CD4-positive, alpha-beta T cell (primary cell): ENCODE results near the gene MRPL54. TPM values are rescaled to one million over a fixed set of nuclear protein-coding genes. Genes with fewer than 3 reads are reported as not detected.

Source experiments
- ATAC-seq: fragments of 200-7000 bp; cut with Tn5 transposase; one replicate; pipeline ENCODE4 v1.10.0; 2022; ENCODE audit warnings: mild to moderate bottlenecking; ENCODE audit not compliant: poor library complexity
- CTCF ChIA-PET: fragments of 350-600 bp; sonication (Branson Sonifier 250); formaldehyde crosslinking; loops from one replicate; lab custom pipeline; 2021; ENCODE audit warnings: antibody characterized with exemption, inconsistent platforms; lab: Charles Lee
- POLR2A ChIA-PET: fragments of 350-600 bp; sonication (Branson Sonifier 250); formaldehyde crosslinking; loops from one replicate; lab custom pipeline; 2021; ENCODE audit warnings: antibody characterized with exemption, inconsistent platforms; lab: Charles Lee
- DNase-seq, 14 experiments: peaks; one replicate each; pipeline ENCODE4 v3.0.0-alpha.2; 2013 to 2020; ENCODE audit warnings: mixed read lengths in 2 of 14
- H3K27ac ChIP-seq, 2 donors: one replicate each; pipeline versions ENCODE4 v1.5.1 to v1.7.0; 2013; ENCODE audit warnings: low read length in 2 of 2, low read depth in 1 of 2, mild to moderate bottlenecking in 1 of 2
- H3K27me3 ChIP-seq, 2 experiments: 1 replicate in 1 of 2; 2 replicates in 1 of 2; pipeline versions ENCODE4 v1.6.1 to v1.7.0; 2013; ENCODE audit warnings: low read length in 2 of 2, control low read depth in 1 of 2, mild to moderate bottlenecking in 1 of 2, moderate library complexity in 1 of 2; ENCODE audit not compliant: insufficient read depth in 2 of 2, control insufficient read depth in 1 of 2
- H3K36me3 ChIP-seq: one replicate; pipeline ENCODE4 v1.6.1; 2013; ENCODE audit warnings: low read length, control low read depth; ENCODE audit not compliant: insufficient read depth
- H3K4me1 ChIP-seq: one replicate; pipeline ENCODE4 v1.6.1; 2013; ENCODE audit warnings: low read length, control low read depth; ENCODE audit not compliant: insufficient read depth
- H3K4me3 ChIP-seq: one replicate; pipeline ENCODE4 v1.5.1; 2013; ENCODE audit warnings: mild to moderate bottlenecking, low read length, moderate library complexity
- H3K9me3 ChIP-seq, 2 experiments: 1 replicate in 1 of 2; 2 replicates in 1 of 2; pipeline versions ENCODE4 v1.6.1 to v1.7.0; 2013; ENCODE audit warnings: low read length in 2 of 2, mild to moderate bottlenecking in 2 of 2, control low read depth in 1 of 2, moderate library complexity in 1 of 2; ENCODE audit not compliant: control insufficient read depth in 1 of 2, insufficient read depth in 1 of 2
- H3K27ac Mint-ChIP-seq: one replicate; pipeline ENCODE4 v1.8.0; 2020; ENCODE audit warnings: mixed read lengths
- H3K27me3 Mint-ChIP-seq: one replicate; pipeline ENCODE4 v1.8.0; 2021; ENCODE audit warnings: mixed read lengths
- H3K36me3 Mint-ChIP-seq: one replicate; pipeline ENCODE4 v1.8.0; 2021; ENCODE audit warnings: low read depth, mixed read lengths
- H3K4me1 Mint-ChIP-seq: one replicate; pipeline ENCODE4 v1.8.0; 2021; ENCODE audit warnings: low read depth, mixed read lengths
- H3K4me3 Mint-ChIP-seq: one replicate; pipeline ENCODE4 v1.8.0; 2020; ENCODE audit warnings: mild to moderate bottlenecking, mixed read lengths
- H3K9me3 Mint-ChIP-seq: one replicate; pipeline ENCODE4 v1.8.0; 2020; ENCODE audit warnings: mixed read lengths
- CTCF ChIP-seq: fragments of 200-600 bp; IDR thresholded peaks from one replicate; pipeline ENCODE4 v1.8.0; 2022; ENCODE audit warnings: antibody characterized with exemption, mild to moderate bottlenecking
- intact Hi-C, 2 experiments: fragments of 100-400 bp; cut with DNase I in 1 of 2; cut with micrococcal nuclease in 1 of 2; formaldehyde crosslinking; loops; one replicate each; pipeline versions ENCODE4 v1.15.1 to v1.9.0; 2023 to 2025; cut with DNase I, micrococcal nuclease
- total RNA-seq, 174 experiments: library from RNA in 2 of 174; stranded (reverse) in 2 of 174; gene quantifications; one replicate each; pipeline ENCODE4 v1.2.3 and lab custom pipeline; 2021 to 2026

The MRPL54 gene
- total RNA-seq, 2 experiments from 2014 or later: 68.9 to 71.1 TPM

DNA sequence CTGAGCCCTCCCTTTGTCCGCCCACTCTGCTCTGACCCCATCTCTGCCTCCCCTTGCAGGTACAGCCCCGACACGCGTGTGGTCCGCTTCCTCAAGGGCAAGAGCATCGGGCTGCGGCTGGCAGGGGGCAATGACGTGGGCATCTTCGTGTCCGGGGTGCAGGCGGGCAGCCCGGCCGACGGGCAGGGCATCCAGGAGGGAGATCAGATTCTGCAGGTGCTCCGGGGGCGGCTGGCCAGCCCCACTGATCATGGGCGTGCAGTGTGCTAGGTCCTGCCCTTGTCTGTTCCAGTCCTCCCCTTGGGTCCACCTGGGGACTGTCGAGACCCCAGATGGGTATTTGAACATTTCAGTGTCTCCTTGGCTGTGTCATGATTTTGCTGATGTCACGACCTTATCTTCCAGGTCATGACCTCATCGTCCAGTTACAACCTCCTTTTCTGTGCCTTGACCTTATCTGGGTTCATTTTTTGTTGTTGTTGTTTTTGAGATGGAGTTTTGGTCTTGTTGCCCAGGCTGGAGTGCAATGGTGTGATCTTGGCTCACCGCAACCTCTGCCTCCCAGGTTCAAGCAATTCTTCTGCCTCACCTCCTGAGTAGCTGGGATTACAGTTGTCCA is 26.3 kb upstream of the MRPL54 start:
- ATAC-seq (no peak), DNase-seq (no peak)
- Mint-ChIP-seq H3K36me3 (peaks cover 28% of the 10 kb centered on the region), H3K27me3 (no peaks in the 10 kb centered on the region), H3K27ac (no peak overlapping the region), H3K4me1 (peaks cover 20% of the 10 kb centered on the region), H3K9me3 (no peaks in the 10 kb centered on the region), H3K4me3 (no peak overlapping the region)
- Histone ChIP-seq H3K27me3 (no peaks in the 10 kb centered on the region), H3K27ac (no peak overlapping the region), H3K9me3 (no peaks in the 10 kb centered on the region), H3K4me1 (peaks cover 24% of the 10 kb centered on the region), H3K36me3 (peaks cover 5% of the 10 kb centered on the region), H3K4me3 (no peak overlapping the region)
- POLR2A ChIA-PET: no interaction called here
- CTCF ChIA-PET: no interaction called here
- no peak for TF ChIP-seq CTCF
- intact Hi-C loops: no loop called here

- Mint-ChIP-seq H3K36me3 (peaks cover 28% of the 10 kb centered on the region), H3K27ac (no peak overlapping the region), H3K4me3 (no peak overlapping the region), H3K4me1 (peaks cover 20% of the 10 kb centered on the region), H3K27me3 (no peaks in the 10 kb centered on the region), H3K9me3 (no peaks in the 10 kb centered on the region)
- no peak for TF ChIP-seq CTCF
- Histone ChIP-seq H3K9me3 (no peaks in the 10 kb centered on the region), H3K27ac (no peak overlapping the region), H3K27me3 (no peaks in the 10 kb centered on the region), H3K4me1 (peaks cover 24% of the 10 kb centered on the region), H3K36me3 (peaks cover 5% of the 10 kb centered on the region), H3K4me3 (no peak overlapping the region)
- intact Hi-C loops: no loop called here
- no peak for ATAC-seq
- ChIA-PET CTCF (no interaction called here), POLR2A (no interaction called here)
- DNase-seq: no peak
Measured at GRCh38 chr19:3737487-3738205, 24.8 kb upstream of the MRPL54 start.

- Histone ChIP-seq H3K27ac (no peak overlapping the region), H3K9me3 (no peaks in the 10 kb centered on the region), H3K36me3 (peaks cover 2% of the 10 kb centered on the region), H3K4me1 (peaks cover 24% of the 10 kb centered on the region), H3K27me3 (no peaks in the 10 kb centered on the region), H3K4me3 (no peak overlapping the region)
- Mint-ChIP-seq H3K4me3 (no peak overlapping the region), H3K27me3 (no peaks in the 10 kb centered on the region), H3K27ac (peak overlapping the region; percentile 85), H3K36me3 (peaks cover 22% of the 10 kb centered on the region), H3K9me3 (no peaks in the 10 kb centered on the region), H3K4me1 (peaks cover 20% of the 10 kb centered on the region)
- no peak for TF ChIP-seq CTCF
- no peak for ATAC-seq
- CTCF ChIA-PET: no interaction called here
- DNase-seq: no peak
- POLR2A ChIA-PET: interaction anchor here (0.6 to 1.9 kb wide), 7 partner anchors 11 to 74 kb away, joined by 3 to 27 read pairs (median 5); partner anchors contain the start of gene MRPL54
- intact Hi-C loops: no loop called here
Measured at GRCh38 chr19:3738477-3739220, 23.8 kb upstream of the MRPL54 start.
